Cardiac fibroblast (primary cell): ENCODE data around the gene ACSS2.

Experiments
- DNase-seq, 2 donors: peaks; one replicate each; pipeline versions ENCODE4 v3.0.0 to v3.0.0-alpha.2; 2010; ENCODE audit warnings: low read depth in 2 of 2
- H3K4me3 ChIP-seq, 2 donors: replicated peaks in 1 of 2; 1 replicate in 1 of 2; 2 replicates in 1 of 2; pipeline ENCODE4 v1.5.1; 2011; ENCODE audit warnings: low read depth in 2 of 2, low read length in 2 of 2, mild to moderate bottlenecking in 2 of 2, moderate library complexity in 1 of 2
- TF ChIP-seq, protein P1 (sequence below): IDR thresholded peaks from one replicate; pipeline ENCODE4 v1.5.1; 2011; ENCODE audit warnings: low read depth, mild to moderate bottlenecking, low read length, inconsistent platforms

The ACSS2 gene

DNA sequence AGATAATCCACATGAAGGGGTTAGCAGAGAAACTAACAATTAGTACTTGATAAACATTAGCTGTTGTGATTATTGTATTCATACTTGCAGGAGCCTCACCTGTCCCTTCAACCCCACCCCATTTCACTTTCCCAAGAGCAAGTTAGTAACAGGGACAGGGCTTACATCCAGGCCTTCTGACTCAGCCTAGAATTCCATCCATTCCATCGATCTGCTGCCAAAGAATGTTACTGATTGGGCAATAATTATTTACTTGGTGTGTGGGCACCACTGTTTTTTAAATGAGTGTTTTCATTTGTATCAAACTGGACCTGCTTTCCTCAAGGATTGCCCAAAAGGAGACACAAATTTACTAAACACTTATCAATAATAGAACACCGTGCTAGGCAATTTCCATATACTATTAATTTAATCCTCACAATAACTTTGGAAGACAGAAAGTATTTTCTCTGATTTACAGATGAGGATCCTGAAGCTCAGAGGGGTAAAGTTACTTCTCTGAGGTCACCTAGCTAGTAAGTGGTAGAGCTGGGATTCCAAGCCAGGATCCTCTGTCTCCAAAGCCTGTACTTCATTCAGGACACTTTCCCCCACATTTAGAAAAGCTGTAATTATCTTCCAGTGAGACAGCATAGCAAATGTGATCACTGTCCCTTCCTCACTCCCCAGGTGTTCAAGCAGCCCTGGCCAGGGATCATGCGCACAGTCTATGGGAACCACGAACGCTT lies 46.4 kb downstream of the ACSS2 start:
- no peak overlapping the region for H3K4me3 ChIP-seq
- DNase-seq: peak; percentile 86 to 90
- TF ChIP-seq, protein P1, sequence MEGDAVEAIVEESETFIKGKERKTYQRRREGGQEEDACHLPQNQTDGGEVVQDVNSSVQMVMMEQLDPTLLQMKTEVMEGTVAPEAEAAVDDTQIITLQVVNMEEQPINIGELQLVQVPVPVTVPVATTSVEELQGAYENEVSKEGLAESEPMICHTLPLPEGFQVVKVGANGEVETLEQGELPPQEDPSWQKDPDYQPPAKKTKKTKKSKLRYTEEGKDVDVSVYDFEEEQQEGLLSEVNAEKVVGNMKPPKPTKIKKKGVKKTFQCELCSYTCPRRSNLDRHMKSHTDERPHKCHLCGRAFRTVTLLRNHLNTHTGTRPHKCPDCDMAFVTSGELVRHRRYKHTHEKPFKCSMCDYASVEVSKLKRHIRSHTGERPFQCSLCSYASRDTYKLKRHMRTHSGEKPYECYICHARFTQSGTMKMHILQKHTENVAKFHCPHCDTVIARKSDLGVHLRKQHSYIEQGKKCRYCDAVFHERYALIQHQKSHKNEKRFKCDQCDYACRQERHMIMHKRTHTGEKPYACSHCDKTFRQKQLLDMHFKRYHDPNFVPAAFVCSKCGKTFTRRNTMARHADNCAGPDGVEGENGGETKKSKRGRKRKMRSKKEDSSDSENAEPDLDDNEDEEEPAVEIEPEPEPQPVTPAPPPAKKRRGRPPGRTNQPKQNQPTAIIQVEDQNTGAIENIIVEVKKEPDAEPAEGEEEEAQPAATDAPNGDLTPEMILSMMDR: no peak

DNA sequence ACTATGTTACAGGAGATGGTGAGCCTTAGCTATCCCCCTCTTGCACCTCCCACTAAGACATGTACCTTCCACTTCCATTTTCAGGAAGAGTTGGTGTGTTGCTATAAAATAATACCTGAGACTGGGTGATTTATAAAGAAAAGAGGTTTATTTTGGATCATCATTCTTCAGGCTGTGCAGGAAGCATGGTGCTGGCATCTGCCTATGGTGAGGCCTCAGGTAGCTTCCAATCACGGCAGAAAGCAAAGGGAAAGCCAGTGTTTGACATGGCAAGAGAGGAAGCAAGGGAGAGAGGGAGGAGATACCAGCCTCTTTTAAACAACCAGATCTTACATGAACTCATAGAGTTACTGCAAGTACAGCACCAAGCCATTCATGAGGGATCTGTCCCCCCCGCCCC lies 47.0 kb downstream of the ACSS2 start:
- no peak overlapping the region for H3K4me3 ChIP-seq
- TF ChIP-seq, protein P1: no peak
- no peak for DNase-seq

DNA sequence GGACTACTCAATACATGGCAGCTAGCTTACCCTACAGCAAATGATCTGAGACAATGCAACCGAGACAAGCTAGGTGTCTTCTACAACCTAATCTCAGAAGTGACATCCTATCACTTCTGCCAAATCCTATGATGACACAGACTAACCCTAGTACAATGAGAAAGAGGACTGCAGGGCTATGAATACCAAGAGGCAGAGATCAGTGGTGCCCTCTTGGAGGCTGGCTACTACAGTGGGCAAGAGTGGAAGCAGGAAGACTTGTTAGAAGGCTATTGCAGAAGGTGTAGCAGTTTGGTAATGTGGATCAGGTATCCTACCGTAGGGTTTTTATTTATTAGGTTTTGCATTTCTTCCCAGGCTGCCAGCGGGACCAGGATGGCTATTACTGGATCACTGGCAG lies 48.9 kb downstream of the ACSS2 start:
- DNase-seq: no peak
- no peak overlapping the region for H3K4me3 ChIP-seq
- TF ChIP-seq, protein P1: no peak

DNA sequence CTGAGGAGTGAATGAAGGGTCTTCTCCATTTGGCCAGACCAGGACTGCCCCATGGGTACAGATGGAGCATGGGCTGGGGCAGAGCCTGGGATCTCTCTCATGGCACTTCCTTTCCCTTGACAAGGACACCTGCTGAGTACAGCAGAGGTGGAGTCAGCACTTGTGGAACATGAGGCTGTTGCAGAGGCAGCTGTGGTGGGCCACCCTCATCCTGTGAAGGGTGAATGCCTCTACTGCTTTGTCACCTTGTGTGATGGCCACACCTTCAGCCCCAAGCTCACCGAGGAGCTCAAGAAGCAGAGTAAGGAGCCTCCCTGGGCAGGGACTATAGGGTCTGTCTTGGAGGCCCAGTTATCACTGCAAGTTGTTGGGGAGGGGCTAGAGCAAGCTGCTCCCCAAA lies 49.6 kb downstream of the ACSS2 start:
- no peak for DNase-seq
- TF ChIP-seq, protein P1: no peak
- H3K4me3 ChIP-seq: no peak overlapping the region

DNA sequence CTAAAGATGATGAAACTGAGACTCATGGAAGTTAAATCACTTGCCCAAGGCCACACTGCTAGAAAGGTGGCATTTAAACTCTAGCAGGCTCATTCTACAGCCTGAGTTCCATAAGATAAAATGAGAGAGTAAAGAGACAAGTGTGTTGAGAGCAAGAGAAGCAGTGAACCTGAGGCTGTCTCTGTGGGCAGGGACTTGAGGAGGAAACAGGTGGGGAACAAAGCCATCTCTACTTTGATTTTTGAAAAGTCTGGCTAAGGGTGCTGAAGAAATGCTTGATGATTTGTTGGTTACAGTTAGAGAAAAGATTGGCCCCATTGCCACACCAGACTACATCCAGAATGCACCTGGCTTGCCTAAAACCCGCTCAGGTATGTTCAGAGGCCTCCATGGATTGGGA lies 50.2 kb downstream of the ACSS2 start:
- no peak overlapping the region for H3K4me3 ChIP-seq
- TF ChIP-seq, protein P1: no peak
- DNase-seq: no peak

DNA sequence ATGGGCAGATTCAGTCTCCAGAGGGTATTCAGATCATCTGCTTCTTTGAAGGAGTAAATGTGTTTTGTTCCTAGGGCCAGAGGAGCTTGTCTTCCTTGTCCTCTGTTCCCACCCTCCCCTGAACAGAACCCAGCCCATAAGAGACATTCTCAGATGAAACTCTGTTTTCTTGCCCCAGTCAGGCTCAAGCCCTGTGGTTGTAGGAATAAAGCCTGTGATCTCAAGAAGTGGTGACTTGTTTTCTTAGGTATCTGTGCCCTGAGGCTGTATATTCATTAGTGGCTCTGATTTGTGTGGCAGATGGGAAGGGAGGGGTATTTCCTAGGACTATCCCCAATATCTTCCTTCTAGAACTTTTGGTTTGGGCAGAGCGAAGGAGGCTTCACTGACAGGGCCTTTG lies 51.3 kb downstream of the ACSS2 start:
- H3K4me3 ChIP-seq: no peak overlapping the region
- TF ChIP-seq, protein P1: no peak
- DNase-seq: no peak

DNA sequence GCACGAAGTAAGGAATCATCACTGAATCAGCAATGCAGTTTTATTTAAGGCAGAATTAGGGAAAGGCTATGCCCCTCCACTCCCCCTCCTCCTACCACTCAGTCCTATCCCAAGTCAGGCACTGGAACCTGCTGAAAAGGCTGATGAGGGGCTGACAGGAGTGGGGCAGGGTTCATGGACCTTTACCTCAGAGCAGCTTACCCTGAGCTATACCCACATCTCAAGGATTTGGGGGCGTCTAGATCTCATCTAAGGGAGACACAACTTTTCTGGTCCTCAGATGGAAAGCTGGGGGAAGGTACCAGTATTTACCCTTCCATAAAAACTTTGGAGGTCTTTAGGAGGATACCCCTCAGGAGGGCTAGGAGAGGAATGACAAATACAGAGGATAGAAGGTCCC lies 52.0 kb downstream of the ACSS2 start:
- DNase-seq: no peak
- TF ChIP-seq, protein P1: no peak
- H3K4me3 ChIP-seq: no peak overlapping the region
